NCI-H345 treated with DMSO at 0.1 percent for 48 hours (cell line): ENCODE results near the gene MPRIP.
A peak's percentile ranks its signal among the peaks of the same experiment; 100 is the strongest.

Experiments used
- DNase-seq: peaks from one replicate; lab custom pipeline; 2025; ENCODE audit not compliant: unreplicated experiment; lab: John Stamatoyannopoulos, UW

MPRIP gene

DNA sequence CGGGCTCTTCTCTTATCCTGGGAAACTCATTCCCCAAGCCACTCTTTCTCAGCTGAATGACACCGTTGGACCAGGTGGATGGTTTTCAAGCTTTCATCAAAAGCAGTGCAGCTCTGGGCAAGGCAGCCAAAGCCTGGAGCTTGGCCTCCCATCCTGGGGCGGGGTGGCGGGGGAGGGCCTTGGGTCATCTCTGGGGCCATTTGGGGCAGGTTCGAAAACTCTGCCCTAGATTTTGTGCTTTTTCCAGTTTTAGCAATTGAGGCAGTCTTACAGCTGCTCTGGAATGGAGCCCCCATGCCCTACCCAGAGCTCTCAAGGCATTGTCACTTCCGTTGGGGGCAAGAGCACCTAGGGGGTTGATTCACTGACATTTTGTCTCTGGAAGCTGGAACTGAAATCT is 9.1 kb downstream of the MPRIP start:
- no peak for DNase-seq

DNA sequence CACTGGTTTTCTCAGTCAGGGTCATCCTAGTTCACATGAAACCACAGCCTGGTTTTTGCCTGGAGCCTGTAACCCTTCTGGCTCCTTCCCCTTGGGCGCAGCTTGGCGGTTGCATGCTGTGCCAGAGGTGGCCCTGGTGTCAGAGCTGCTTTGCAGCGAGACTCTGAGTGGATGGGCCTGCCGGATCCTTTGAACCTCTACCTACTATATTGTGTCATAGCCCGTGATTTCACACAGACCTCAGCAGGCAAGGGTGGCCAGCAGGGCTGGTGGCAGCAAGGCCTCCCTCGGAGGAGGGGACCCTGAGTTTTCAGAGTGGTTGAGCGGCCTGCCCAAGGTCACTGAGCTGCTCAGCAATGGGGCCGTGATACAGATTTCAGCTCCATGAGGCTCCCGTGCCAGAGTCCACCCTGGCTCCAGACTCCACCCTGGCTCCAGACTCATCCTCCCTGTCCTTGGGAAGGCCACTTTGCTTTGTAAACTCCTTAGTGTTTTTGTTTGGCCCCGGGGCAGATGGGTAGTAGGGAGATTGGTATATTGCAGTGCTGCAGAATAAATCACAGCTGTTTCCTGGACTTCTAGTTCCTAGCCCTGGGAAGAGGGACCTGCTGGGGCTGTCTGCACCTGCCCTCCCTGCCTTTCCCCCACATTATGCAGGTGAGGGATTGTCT is 9.7 kb downstream of the MPRIP start:
- DNase-seq: no peak

DNA sequence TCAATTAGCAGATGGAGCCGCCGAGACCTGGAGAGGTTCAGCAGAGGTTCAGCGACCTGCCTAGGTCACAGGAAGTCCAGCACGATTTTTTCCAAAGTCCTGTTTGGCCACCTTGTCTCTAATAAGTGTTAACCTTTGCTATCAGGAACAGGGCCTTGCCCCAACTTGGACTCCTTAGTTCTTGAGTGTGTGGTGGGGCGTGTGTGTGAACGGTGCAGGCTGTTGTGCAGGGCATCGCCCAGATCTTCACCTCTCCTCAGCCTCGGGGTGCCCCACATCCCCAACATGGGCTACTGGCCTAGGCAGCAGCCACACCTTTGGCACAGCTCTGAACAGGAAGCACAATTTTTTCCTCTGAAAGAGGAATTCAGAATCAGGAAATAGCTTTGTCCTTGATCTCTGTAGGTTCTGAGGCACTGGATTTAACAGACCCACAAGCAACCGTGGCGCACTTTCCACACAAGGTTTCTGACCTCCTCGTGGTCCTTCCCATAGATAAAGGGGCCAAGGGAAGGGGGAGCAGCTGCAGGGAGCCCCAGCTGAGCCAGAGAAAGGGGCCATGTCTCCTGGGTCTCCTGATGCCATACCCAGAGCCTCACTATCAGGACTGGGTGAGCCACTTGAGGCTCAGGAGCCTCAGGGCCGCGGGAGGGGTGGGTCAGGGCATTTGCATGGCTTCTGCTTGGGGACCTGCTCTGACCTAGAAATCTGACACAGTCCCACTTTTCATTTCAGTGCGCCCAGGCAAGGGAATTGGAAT is 10.4 kb downstream of the MPRIP start:
- no peak for DNase-seq

DNA sequence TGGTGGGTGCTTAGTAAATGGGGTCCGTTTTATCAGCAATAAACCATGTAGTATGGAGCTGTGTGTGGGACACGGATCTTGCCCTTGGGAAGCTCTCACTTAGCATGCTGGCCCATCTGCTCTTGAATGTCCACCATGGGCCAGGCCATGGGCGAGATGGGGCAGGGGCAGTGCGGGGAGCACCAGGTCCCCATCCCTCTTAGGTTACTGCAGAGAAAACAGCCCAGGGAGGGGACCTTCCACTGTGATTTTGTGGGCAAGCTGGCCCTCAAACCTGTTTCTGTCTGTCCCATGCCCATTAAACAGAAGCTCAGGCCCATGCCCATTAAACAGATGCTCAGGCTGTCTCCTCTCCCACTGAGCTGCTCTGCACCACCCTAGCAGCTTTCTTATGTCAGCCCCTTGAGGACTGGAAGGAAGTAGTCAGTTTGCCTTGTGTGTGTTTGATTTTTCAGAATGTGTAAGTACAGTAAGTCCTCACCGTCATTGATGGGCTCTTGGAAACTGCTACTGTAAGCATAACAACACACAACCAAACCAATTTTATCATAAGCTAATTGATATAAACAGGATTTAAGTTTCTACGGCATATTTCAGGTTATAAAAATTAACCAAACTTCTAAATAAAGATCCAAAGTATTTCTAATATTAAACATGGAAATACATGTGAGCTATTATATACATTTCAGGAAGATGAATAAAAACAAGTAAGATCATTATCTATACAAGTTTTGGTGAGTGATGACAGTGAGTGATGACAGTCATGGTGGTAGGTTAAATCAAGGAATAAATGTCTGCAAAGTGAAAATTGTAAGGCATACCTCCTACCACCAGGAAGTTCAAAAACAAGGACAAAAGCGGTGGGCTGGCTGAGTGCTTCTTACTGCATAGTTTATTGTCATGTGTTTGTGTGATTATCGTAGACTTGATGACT is 11.5 kb downstream of the MPRIP start:
- DNase-seq: no peak

DNA sequence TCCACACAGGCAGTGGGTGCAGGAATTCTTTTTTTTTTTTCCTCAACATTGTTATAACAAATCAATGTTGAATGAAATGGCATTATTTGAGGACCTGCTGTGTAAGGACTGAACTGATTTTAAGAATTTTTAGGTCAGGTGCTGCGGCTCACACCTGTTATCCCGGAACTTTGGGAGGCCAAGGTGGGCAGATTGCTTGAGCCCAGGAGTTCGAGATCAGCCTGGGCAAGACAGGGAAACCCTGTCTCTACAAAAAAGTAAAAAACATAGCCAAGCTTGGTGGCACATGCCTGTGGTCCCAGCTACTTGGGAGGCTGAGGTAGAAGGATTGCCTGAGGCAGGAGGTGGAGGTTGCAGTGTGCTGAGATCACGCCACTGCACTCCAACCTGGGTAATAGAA is 12.4 kb downstream of the MPRIP start:
- DNase-seq: no peak

DNA sequence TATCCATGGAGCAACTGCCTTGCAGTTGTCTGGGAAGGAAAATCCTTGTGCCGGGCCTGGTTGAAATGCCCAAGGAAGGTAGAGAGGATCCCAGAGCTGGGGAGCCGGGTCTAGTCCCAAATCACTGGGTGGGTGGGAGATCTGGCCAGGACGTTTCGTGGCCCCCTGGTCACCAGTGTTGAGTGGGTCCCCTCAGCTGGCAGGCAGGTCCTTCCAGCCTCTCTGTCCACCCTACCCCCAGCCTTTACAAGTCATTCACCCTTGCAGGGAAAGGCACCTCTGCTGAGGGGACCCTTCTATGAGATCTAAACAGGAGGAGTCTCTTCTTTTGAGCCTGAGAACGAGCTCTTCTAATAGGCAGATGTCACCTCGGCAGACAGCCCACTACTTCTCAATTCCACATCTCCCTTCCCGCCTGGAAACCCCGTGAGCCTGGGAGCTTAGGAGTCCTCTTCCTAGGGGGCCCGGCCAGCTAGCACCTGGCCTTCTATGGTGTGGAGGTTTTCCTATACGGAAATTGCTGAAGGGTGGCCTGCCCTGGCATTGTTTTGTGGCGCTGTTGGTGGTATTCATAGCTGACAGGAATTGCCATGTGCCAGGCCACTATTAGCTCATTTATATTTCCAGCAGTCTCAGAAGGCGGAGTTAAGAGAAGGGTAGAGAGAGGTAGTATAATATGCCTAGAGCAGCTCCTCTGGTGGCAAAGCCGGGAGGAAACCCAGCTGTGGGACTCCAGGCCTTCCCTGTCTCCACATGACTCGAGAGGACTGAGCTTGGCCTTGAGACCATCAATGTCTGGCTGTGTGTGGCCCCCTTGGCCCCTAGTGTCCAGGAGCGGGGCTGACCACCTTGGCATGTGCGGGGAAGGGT is 13.3 kb downstream of the MPRIP start:
- DNase-seq: no peak

DNA sequence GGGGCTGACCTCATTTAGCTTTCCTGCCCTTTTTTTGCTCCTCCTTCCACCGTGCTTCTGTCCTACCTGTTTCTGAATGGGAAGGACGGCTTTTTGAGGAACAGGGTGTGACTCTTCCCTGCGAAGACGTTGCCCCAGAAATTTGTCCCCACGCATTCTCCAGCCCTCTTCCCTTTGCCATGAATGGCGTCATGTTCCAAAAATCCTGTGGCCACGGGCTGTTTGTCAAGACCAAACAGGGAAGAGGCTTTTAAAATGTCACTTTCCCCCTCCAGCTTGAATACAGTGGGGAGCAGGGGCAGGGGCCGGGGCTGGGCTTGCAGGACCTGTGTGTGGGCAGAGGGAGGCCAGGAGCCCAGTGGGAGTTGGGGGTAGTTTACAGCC is 13.9 kb downstream of the MPRIP start:
- no peak for DNase-seq

DNA sequence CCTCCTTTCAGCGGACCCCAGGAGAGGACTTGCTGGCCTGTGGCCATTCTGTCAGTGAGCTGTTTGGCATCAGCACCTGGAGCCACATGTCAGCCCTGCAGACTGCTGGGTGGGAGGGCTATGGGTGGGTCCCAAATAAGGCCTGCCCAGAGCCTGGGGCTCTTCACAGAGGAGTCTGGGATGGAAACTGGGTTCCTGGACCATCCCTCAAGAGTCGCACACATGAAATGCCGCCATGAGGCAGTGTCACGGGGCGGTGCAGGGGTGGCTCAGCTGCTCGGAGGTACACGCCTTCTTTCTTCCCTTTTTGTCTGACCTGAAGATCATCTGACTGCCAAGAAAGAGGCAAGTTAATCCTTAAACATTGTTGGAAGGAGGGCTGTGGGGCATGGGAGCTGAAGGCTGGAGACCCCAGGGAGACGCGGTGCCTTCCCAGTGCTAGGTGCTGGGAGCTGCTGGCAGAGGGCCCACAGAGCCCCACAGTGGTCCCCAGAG is 14.8 kb downstream of the MPRIP start:
- no peak for DNase-seq

DNA sequence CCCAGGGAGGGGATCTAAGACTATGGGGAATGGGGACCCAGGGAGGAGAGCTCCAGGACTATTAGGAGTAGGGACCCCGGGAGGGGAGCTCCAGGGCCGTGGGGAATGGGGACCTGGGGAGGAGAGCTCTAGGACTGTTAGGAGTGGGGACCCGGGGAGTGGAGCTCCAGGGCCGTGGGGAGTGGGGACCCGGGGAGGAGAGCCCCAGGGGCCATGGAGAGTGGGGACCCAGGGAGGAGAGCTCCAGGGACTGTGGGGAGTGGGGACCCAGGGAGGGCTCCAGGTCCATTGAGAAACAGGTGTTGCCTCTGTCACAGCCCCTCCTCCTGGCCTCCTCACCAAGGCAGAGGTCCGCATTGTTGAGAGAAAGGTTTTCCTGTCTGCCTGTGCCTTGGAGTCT is 16.0 kb downstream of the MPRIP start:
- DNase-seq: no peak

DNA sequence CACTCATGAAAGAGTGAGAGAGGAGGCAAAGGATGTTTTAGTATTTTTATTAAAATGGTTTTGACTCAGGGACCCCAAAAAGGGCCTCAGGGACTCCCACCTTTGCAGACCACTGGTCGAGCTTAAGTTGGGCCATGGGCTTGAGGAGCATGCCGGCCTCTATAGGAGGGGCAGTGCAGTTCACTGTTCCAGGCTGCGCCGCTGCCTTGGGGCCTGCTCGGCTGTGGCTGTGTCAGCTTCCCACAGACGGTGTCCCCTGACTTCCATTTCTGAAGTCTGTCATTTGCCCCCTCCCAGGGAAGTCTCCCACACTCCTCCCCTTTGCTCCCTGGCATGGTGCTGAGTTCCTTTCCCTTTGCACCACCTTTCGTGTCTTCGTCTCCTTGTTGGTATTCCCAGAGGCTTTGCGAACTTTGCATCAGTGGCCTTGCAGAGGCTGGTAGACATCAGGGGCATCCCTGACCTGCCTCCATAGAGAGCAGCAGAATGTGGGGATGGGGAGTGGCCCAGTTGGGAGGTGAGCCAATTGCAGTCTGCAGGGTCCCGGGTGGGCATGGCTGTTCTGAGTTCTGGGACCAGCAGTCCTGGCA is 17.1 kb downstream of the MPRIP start:
- DNase-seq: no peak

DNA sequence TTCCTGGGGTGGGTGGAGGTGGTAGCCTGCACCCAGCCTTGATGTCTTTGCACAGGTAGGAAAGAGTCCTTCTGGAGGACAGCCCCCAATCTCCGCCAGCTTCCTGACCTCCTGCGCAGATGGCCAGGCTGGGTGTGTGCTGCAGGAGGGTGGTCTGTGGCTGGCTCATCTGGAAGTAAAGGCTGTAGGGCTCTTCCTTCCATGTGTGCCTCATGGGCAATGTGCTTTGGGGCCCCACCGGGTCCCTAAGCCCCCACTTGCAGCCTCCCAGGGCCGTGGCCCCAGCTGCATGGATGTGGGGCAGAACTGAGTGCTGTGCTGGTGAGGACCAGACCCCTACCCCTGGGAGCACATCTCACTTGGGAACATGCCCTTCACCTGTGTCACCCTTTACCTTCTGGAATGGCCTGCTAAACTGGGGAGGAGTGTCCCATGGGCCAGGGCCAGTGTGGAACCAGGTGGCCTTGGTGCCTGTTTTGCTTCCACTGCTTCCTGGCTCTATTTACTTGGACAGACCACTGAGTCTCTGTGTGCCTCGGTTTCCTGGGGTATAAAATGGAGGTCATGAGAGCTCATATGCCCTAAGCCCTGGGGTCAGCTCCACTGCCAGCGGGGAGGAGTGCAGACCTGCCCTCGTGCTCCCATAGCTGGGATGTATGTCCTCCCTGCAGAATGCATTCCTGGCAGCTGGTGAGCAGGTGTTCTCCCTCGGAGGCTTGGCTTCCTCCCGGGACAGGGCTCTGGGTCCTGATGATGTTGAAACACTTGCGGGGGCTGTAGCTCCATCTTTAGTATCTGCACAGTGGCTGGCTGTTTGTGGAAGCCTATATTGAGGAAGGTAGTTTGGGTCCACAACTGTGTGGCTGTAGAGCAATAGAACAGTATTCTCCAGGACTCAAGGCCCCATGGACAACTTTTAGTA is 18.0 kb downstream of the MPRIP start:
- DNase-seq: no peak

DNA sequence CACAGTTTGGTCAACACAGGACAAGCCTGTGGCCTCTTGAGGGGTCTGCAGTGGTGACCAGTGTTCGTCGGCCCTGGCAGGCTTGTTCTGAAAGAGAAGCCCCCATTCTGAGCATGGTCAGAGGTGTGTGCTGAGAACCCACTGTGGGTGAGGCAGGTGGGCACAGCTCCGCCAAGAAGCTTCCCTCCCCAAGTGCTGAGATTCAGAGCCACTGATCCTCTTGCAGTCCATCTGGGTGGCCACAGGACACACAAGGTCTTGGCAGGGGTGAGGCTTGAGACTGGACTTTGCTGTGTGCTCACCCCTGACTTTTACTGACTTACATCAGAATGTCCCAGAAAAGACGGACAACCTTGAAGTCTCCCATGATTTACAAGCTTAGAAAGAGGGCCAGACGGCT is 18.7 kb downstream of the MPRIP start:
- DNase-seq: no peak

DNA sequence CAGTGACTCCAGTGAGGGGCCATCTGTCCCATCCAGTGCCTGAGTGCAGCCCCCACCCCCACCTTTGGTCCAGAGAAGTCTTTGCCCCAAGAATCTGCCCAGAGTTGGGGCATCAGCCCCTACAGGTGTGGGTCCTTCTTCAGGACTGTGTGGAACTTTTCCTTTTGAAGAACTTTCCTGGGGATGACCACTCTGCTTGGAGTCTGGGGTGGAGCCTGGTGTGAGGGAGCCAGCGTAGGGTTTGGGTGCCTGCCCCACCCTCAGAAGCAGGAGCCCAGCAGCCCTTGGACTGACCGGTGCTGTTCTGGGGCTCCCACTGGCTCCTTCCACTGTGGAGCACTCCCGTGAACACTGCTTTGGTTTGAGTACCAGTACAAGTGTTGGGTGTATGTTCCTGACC is 19.3 kb downstream of the MPRIP start:
- no peak for DNase-seq

DNA sequence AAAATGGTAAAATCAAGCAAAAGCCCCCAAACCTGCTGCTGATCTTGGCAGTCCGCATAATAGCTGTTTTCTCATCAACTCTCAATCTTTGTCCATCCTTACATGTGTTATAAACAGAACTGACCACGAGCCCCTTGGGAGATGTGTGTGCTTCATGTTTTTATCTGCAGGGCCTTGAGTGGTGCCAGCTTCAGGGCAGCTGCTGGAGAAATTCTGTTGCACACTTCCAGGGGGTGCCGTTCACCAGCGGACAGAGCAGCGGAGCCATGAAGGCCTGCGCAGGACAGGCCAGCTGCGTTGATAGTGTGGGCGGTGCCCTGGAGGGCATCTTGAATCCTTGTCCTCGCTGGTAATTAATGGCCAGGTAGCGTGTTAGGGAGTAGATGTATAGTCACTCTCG is 20.1 kb downstream of the MPRIP start:
- DNase-seq: no peak

DNA sequence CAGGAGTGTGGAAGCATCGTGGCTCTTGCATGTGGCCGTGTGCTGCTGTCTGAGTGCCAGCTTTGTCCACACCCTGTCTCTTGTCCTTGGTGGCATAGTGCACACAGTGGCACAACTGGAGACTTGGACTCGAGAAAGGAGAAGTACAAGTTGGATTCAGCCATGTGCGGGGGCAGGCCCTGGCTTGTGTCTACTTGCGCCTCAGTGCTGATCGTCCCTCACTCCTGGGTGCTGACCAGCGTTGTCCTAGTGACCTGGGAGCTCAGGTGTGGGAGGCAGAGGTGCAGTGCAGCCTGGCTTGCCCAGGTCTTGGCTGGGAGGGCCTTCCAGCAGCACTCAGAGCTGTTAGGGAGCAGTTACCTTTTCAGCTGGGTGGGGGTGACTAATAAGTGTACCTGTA is 20.6 kb downstream of the MPRIP start:
- no peak for DNase-seq

DNA sequence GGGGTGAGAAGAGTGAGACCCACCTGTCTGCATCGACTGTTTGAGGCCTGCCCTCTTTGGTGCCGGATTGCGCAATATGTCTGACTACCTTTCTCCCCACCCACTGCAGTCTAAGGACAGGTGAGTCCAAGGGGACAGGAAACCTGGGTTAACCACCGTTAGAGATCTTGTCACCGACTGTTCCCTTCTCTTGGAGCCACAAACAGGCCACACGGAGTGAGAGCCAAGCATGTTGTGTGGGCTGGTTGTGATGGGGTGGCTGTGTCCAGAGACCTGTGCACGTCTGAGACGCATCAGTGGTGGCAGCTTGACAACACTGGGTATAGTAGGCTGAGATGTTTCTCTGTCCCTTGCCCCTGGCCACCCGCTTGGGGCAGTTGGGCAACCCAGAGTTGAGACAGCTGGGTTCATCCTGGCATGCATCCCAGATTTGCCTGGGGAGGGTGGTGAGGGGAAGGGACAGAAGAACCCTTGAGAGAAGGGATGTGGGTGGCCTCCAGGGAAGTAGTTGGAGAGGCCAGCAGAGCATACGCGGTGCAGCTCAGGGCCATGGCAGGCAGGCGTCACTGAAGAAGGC is 21.4 kb downstream of the MPRIP start:
- peak; percentile 31 for DNase-seq

DNA sequence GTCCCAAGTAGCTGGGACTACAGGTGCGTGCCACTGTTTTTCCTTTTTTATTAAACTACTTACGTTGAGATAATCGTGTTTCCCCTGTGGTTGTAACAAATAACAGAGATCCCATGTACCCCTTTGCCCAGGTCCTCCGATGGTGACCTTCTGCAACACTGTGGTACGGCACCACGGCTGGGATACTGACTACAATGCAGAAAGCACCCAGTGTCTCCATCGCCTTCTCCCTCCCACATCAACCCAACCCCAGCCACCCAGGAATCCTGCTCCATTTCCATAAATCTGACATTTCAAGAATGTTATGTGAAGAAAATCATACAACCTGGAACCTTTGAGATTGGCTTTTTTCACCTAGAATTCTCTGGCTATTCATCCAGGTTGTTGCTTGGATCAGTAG is 22.1 kb downstream of the MPRIP start:
- no peak for DNase-seq

DNA sequence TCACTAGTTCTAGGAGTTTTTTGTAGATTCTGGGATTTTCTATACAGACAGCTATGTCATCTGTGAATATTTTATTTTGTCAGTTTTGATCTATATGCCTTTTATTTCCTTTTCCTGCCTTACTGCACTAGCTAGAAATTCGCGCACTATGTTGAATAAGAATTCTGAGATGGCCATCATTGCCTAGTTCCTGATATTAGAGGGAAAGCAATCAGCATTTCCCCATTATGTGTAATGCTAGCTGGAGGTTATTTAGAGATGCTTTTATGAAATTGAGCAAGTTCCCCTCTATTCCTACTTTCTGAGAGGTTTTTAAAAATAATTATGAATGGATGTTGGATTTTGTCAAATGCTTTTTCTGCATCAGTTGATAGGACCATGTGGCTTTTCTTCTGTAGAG is 23.8 kb downstream of the MPRIP start:
- no peak for DNase-seq

DNA sequence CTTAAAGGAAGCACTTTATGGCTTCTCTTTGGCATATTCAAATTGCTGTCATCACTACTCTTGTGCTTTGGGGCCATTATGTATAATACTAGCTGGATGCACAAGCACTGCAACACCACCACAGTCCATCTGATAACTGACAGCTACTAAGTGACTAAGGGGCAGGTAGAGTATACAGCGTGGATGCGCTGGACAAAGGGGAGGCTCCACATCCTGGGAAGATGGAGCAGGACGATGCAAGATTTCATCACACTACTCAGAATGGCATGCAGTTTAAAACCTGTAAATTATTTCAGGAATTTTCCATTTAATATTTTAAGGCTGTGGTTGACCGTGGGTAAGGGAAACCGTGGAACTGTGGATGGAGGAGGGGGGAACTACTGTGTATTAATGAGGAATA is 25.0 kb downstream of the MPRIP start:
- DNase-seq: no peak
